AG04449 (cell line): ENCODE data around the gene ANO2.

Experiments
- CTCF ChIA-PET: fragments of 350-600 bp; formaldehyde crosslinking; extraction: SDS; loops from one replicate; lab custom pipeline; 2021; ENCODE audit warnings: antibody characterized with exemption; lab: Yijun Ruan, JAX
- POLR2A ChIA-PET: fragments of 400-600, 350-600 bp; formaldehyde crosslinking; extraction: SDS; loops from one replicate; lab custom pipeline; 2020; ENCODE audit warnings: antibody characterized with exemption, inconsistent platforms; lab: Yijun Ruan, JAX
- DNase-seq: peaks from one replicate; pipeline ENCODE4 v3.0.0-alpha.2; 2010; ENCODE audit warnings: low read depth, low spot score
- H3K4me3 ChIP-seq: 2 replicates; pipeline ENCODE4 v1.5.1; 2011; ENCODE audit warnings: low read depth, mild to moderate bottlenecking, control low read depth, low read length
- TF ChIP-seq, protein P1 (sequence below): IDR thresholded peaks from one replicate; pipeline ENCODE4 v1.5.1; 2011; ENCODE audit warnings: mild to moderate bottlenecking, moderate library complexity, low read length, control low read depth, inconsistent platforms; ENCODE audit not compliant: insufficient read depth; ENCODE audit errors: missing control alignments

The ANO2 gene

DNA sequence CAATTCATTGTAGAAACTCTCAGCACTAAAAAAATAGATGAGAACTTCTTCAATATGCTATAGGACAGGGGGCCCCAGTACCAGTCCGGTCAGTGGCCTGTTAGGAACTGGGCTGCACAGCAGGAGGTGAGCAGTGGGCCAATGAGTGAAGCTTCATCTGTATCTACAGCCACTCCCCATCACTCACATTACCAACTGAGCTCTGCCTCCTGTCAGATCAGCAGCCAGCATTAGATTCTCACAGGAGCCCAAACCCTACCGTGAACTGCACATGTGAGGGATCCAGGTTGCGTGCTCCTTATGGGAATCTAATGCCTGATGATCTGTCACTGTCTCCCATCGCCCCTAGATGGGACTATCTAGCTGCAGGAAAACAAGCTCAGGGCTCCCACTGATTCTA lies 15.7 kb upstream of the ANO2 start:
- H3K4me3 ChIP-seq: no peak overlapping the region
- ChIA-PET POLR2A (no interaction called here), CTCF (interaction anchor here (0.9 to 1.2 kb wide), 5 partner anchors 27 to 325 kb away, joined by 3 to 10 read pairs (median 3); no protein-coding TSS in a partner anchor)
- TF ChIP-seq, protein P1, sequence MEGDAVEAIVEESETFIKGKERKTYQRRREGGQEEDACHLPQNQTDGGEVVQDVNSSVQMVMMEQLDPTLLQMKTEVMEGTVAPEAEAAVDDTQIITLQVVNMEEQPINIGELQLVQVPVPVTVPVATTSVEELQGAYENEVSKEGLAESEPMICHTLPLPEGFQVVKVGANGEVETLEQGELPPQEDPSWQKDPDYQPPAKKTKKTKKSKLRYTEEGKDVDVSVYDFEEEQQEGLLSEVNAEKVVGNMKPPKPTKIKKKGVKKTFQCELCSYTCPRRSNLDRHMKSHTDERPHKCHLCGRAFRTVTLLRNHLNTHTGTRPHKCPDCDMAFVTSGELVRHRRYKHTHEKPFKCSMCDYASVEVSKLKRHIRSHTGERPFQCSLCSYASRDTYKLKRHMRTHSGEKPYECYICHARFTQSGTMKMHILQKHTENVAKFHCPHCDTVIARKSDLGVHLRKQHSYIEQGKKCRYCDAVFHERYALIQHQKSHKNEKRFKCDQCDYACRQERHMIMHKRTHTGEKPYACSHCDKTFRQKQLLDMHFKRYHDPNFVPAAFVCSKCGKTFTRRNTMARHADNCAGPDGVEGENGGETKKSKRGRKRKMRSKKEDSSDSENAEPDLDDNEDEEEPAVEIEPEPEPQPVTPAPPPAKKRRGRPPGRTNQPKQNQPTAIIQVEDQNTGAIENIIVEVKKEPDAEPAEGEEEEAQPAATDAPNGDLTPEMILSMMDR: no peak
- DNase-seq: no peak

GRCh38 chr12:5956987-5957386 lies 11.9 kb upstream of the ANO2 start:
- POLR2A ChIA-PET: no interaction called here
- TF ChIP-seq, protein P1: no peak
- CTCF ChIA-PET: interaction anchor here (0.9 to 1.2 kb wide), 2 partner anchors 10 to 82 kb away, joined by 4 to 5 read pairs; no protein-coding TSS in a partner anchor

DNA sequence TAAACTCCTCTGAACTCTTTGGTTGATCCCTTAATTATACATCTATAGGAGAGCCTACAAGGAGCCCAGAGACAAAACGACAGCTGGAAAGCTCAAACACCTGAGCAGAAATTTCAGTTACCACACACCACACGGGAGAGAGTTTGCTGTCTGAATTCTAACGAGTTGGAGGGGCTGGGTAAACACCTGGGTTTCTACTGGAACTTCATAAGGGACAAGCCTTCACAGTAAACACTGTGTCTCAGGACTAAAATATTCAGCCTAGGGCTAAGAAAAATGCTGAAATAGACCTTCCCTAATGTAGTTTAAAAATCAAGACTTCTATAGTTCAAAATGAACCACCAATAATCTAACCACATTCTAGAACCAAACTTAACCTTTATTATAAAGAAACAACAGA lies 9.6 kb upstream of the ANO2 start:
- ChIA-PET CTCF (interaction anchor here (0.7 to 2.0 kb wide), 4 partner anchors 10 to 210 kb away, joined by 3 to 6 read pairs (median 4); no protein-coding TSS in a partner anchor), POLR2A (no interaction called here)
- no peak overlapping the region for H3K4me3 ChIP-seq
- TF ChIP-seq, protein P1: no peak
- no peak for DNase-seq

More at GRCh38 chr12:5956987-5957386, 11.9 kb upstream of the ANO2 start:
- no peak overlapping the region for H3K4me3 ChIP-seq
- no peak for DNase-seq

DNA sequence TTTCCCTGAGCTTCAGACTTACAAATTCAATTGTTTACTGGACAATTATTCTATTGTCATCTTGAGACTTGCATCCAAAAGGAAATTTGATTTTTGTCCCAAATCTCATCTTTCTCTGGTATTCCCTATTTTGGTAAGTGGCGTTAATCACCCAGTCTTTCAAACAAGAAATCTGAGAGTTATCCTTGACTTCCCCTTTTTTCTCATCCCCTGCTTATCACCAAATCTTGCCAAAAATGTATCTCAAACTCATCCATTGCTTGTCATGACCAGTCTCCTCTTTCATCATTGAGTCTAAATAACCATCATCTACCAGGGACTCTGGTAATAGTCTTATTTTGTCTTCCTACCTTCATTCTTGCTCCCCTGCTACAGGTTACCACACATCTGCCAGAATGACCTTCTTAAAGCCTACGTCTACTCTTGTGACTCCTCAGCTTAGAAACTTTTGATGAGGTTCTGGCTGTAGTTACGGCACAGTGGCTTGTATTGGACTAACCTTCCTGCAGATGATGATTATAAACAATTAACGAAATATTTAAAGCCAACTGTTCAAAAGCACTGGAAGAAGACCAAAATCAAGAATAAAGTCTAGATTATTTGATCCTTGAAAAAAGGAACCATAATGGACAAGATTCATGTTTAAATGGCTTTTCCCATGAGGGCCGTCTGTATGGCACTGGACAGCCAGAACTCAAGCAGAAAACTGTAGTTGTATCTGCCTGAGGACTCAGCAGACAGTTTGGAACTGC lies 9.0 kb upstream of the ANO2 start:
- no peak for DNase-seq
- TF ChIP-seq, protein P1: no peak
- ChIA-PET POLR2A (no interaction called here), CTCF (interaction anchor here (0.7 to 2.0 kb wide), 4 partner anchors 11 to 209 kb away, joined by 3 to 6 read pairs (median 4); no protein-coding TSS in a partner anchor)
- H3K4me3 ChIP-seq: no peak overlapping the region

DNA sequence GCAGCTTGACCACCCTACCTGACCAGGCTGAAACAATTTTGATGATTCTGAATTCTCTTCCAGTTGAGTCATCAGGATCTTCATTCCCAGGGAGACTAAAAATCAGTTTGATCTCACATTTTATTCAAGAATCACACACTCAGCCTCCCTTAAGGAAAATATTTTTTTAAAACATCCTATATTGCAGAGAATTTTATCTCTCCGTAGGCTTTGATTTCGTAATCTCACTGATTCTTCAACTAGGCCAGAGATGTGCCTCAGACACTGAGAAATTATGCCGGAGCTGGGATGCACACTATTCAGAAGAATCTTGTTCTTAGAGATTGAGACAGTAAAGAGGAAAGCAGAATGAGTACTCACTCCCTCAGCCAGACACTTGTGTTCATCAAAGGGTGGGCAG lies 7.0 kb upstream of the ANO2 start:
- POLR2A ChIA-PET: no interaction called here
- CTCF ChIA-PET: interaction anchor here (0.9 to 1.2 kb wide), 2 partner anchors 36 to 244 kb away, joined by 3 to 4 read pairs; no protein-coding TSS in a partner anchor
- TF ChIP-seq, protein P1: no peak
- DNase-seq: no peak
- no peak overlapping the region for H3K4me3 ChIP-seq

DNA sequence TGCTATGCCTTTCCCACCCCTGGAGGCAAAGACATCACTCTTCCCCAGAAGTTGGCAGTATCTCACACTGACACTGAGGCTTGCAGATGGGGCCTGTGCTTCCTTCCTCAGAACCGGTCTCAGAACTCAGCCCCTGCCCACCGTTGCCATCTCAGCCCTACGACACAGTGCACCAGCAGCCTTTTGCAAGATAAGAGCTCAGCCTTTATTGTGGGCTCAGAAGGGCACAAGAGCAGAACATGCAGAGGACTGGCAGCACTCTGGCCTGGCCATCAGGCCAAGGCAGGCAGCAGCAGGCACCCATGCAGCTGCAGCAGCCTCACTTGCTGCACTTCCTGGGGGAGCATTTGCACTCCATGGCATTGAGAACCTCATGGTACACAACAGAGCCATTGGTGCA lies 3.6 kb upstream of the ANO2 start:
- ChIA-PET CTCF (no interaction called here), POLR2A (no interaction called here)
- H3K4me3 ChIP-seq: no peak overlapping the region
- no peak for DNase-seq
- TF ChIP-seq, protein P1: no peak
